DOHH2 (cell line): ENCODE measurements around the gene HDDC3.

ENCODE experiments used
- CTCF ChIP-seq: fragments of 200-600 bp; sonication (generic); IDR thresholded peaks from one replicate; pipeline ENCODE4 v1.5.1; 2014; ENCODE audit warnings: antibody characterized with exemption, mild to moderate bottlenecking, low read depth, low read length; ENCODE audit not compliant: poor library complexity, severe bottlenecking
- EZH2phosphoT487 ChIP-seq: fragments of 200-600 bp; sonication (generic); IDR thresholded peaks from 2 replicates; pipeline ENCODE4 v1.6.1; 2017; ENCODE audit warnings: borderline replicate concordance, mild to moderate bottlenecking, antibody characterized with exemption, low read length, moderate library complexity, mixed read lengths

GRCh38 chr15:90905306-90906180, 26.8 kb downstream of the HDDC3 start:
- no peak for TF ChIP-seq CTCF
- no peak for TF ChIP-seq EZH2phosphoT487
